ENCODE measurements around the gene ZDHHC15. TPM values are rescaled to one million over a fixed set of nuclear protein-coding genes. Genes with fewer than 3 reads are reported as not detected.

Gene ZDHHC15
- polyA plus RNA-seq, 2 donors: 0.38 to 0.45 TPM

Other genes starting within 250 kb of the ZDHHC15 start
- 10 to 100 TPM; 10.5 to 17.8 TPM for gene UPRT, start 249.0 kb downstream of the ZDHHC15 start, polyA plus RNA-seq

Measured in esophagus (tissue), 2 donors.